GM21423 (cell line): ENCODE data around the gene ESR1.
"Not testable (repeated sequence)": the region's sequence is repeated elsewhere in the genome, so short reads cannot be mapped to it uniquely, and the experiment has no call there.

Experiments
- ATAC-seq: cut with Tn5 transposase; IDR thresholded peaks from one replicate; pipeline ENCODE4 v1.9.1; 2021; ENCODE audit warnings: mild to moderate bottlenecking, moderate library complexity; ENCODE audit not compliant: unreplicated experiment

The ESR1 gene

DNA sequence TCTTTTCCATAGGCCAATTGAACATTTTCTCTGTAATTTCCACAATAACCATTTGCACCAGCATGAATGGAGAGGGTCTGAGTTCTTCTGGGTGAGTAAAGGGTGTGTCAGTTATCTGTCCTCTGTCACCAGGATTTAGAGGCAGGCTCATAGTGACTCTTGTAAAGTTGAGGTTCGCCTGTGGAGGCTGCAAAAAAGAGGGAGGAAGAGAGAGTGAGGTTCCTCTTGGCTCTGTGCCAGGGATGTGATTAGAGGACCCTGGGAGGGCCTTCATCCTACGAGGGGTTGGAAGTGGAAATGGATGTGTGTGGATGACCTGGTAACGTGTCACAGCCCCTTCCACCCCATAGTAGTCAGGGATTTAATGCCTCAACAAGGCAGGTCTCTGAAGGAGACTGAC is 242.0 kb downstream of the ESR1 start:
- no peak for ATAC-seq

DNA sequence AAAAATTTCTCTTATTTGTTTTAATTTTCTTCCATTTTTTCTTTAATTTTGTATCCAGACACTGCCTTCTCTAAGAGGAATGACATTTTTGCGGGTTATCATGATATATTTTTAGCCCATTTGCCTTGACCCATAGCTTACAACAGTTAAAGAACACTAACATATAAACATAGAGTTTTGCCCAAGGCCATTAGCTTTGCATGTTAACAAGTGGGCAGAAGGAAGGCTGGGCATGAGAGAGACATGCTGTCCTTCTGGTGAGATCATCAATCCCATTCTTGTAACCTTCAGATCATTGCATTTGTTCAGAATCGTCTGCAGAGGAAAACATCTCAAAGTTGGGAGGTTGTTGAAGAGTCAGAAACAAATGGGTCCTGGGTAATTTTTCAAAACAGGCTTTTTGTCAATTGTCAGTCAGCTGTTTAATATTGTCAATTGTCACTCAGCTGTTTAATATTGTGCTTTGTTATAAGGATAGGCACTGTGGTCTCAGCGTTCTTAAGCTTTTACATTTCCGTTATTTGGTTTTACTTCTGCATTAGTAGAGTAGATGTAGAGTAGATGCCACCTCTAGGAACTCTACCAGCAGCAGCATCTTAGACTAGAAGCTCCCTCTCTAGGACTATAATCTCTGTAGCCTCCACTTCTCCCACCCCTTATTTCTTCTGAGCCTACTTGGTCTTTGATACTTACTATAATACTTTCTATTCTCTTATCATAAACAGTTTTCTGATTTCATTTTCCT is 243.1 kb downstream of the ESR1 start:
- no peak for ATAC-seq

DNA sequence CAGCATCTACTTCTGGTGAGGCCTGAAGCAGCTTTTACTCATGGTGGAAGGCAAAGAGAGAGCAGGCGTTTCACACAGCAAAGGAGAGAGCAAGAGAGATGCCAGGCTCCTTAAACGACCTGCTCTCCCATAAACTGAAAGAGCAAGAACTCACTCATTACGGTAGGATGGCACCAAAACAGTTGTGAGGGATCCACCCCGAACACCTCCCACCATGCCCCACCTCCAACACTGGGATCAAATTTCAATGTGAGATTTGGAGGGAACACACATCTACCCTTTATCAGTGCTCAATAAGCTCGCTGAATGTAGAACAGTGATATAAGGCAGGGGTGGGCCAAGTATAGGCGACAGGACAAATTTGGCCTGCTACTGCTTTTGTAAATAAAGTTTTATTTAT is 244.6 kb downstream of the ESR1 start:
- no peak for ATAC-seq

DNA sequence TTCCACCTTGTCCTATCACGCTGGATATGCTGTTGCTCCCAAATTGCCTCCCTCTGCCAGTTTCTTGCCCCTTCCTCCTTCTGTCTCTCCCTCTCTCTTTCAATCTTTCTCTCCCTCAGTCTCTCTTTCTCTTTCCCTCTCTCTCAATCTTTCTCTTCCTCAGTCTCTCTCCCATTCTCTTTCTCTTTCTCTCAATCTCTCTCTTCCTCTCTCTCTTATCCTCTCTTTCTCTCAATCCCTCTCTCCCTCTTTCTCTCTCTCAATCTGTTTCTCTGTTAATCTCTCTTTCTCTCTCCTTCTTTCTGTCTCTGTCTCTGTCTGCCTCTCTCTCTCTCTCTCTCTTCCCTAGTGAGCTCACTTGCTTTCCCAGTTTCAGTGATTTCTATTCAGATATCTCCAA is 245.8 kb downstream of the ESR1 start:
- ATAC-seq: no peak

DNA sequence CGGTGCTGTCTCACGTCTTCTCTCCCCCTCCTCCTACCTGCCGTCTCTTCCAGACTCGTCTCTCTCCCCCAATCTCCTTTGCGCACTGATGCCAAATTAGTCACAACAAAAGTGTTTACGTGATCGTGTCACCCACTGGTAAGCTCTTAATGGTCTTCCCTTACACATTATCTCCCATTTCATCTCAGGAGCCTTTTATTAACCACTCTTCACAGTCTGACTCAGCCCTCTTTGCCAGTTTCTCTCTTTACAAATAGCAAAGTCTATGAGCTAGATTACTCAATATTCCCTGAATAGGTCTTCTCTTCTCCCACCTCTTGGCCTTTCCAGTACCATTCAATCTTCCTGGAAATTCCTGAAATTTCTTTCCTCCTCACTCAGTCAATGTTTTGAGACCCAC is 247.0 kb downstream of the ESR1 start:
- ATAC-seq: no peak

DNA sequence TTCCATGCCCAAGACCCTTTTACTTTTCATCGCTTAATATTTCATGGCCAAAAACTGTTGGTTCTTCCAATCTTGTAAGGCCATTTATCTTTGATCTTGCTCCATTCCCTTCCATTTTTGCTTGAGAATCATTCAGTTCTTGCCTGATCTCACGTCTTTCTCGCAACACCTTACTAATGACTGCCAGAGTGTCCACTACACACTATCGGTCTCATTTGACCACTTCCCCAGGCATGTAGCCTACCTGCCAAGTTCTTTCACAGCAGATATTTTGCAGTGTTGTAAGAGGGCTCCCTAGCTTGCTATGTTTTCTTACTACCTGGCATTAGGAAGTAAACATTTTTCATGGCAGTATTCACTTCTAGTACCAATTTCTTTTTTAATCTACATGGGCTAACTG is 248.0 kb downstream of the ESR1 start:
- no peak for ATAC-seq

DNA sequence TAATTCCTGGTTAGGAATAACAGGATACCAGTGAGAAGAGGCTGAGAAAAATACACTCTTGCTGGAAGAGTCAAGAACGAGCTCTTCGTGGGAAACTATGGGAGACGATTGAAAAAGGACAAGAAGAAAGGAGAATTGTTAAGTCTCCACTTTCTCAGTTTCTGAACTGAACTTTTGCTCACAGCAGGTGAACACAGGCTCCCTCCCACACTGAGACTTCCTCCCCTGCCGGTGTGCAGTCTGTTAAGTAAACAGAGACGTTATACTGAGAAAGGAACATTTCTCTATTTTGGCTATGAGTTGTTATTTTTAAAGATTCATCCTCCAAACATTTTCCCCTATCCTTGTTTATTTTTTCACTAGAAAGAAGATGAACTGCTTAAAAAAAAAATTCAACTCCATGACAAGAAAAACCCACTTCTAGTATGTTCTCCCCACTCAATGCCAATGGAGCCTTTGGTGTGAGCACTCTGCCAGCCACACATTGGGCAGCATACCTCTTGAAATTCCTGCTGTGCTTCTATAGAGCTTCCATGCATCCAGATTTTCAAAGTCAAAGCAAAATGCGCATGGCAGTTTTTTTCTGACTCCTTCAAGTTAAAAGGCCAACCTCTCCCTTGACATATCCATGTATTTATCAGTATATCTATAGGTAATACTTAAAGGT is 250.5 kb downstream of the ESR1 start:
- no peak for ATAC-seq

DNA sequence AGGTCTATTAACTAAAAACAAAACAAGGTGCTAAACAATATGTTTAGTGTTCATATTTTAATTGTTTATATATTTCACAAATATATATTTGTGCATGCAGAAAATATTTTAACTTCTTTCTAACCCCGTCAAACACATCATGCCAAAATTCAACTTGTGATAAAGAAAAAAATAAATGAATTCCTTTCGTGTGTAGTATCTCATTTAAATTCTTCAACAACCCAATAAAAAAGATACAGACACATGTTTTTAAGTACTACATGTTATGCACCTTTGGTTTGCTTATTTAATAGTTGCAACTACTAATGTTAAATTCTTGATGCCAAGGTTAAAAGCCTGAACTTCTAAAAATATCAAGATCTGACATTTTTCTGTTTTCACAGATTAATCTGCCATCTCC is 252.4 kb downstream of the ESR1 start:
- ATAC-seq: no peak

DNA sequence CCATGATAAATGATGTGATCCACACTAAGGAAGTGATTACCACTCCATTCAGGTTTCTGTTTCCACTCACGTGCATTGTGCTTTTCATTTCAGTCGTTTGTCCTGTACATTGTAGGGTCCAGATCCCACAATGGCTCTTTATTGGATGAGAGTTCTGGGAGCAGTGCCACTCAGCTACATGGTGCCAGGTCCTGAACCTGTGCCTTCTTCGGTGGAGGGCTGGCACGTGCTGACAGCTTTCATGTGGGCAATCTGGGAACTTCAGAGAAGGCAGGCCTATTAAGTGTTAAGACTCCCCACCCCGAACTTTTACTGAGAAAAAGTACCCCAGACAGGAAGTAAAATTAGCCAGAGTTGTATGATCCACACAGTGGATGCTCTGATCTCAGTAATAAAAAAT is 255.0 kb downstream of the ESR1 start:
- ATAC-seq: no peak

DNA sequence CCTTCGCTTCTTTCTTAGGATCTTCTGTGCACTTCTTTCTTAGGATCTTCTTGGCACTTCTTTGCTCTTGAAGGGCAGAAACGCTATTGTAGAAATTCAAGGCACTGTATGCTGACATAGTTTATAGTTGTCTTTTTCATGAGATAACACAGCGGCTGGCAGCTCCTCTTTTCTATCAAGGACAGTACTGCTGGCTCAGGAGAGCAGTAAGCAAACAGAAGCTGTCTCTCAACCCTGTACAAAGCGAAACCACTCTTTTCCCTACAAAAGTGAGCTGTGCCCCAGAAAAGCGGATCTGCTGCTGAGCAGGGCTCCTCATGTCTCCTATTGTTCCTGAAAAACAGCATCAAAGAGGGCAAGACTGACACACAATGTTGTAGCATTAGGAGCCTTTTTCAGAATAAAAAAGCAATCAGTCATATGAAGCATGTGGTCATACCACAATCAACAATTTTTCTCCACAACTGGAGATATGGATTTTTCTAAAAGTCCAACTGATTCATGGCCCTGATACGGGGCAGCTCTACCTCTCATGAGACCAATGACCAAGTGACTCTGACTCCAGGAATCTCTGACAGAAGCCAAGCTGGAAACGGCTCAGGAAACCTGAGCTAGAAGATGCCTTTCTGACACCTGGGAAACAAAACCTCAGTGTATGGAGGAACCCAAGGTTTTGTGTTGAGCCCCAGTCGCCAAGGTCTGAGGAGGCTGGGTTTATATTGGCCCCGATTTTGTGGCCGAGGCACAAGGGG is 255.9 kb downstream of the ESR1 start:
- ATAC-seq: no peak

DNA sequence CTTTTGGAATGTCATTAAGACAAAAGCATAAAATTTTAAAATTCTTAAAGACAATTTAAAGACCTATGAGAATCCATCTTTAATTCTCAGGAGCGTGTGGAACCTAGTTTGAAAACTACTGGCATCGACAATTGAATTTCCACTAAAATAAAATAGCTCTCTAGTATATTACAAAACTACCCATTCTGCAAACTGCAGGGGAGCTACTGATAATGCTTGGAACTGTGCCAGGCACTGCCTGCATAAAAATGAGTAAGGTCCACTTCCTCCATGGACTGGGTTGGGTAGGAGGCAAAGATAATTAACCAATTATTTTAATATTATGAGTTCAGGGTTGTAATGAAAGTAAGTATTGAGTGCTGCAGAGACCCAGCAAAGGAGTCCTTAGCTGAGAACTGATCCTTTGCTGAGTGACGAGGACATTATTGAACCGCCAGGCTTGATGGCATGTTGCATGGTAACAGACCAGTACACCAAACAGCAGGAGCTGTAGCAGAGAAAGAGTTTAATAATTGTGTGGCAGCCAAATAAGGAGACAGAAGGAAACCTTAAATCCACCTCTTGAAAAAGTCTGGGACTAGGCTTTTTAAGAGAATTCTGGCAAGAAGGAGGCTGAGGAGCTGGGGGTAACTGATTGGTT is 261.3 kb downstream of the ESR1 start:
- no peak for ATAC-seq

DNA sequence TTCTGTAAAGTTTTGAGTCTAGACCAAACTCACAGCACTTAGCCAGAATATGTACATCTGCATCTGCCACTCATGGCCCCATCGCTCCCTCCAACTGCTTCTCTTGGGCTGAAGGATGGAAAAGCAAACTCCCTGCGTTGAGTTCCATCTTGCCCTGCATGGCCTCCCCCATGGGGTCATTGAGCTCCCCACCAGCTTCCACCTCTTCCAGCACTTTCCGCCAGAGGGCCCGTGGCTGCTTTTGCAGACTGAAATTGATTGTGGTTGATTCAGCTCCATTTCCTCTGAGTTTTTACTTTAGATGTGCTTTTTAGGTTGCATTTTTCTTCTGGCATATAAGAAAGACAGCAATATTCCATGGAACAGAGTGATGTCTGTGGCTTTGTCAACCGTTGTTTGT is 263.1 kb downstream of the ESR1 start:
- ATAC-seq: no peak

DNA sequence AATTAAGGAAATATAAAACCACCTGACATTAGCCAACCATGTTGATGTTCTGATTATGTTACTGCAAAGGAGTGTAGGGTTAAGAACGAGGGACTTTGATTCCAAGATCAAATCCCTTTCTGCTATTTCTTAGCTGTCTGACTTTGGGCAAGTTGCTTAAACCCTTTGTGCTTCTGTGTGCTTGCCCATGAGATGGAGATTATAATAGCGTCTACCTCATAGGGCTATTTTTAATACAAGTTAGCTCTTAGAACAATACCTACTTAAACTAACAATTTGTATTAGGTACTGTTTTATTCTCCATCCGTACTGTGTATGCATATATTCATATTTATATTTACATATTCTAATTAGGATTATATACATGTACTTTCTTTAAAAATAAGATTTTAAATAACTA is 263.8 kb downstream of the ESR1 start:
- no peak for ATAC-seq

DNA sequence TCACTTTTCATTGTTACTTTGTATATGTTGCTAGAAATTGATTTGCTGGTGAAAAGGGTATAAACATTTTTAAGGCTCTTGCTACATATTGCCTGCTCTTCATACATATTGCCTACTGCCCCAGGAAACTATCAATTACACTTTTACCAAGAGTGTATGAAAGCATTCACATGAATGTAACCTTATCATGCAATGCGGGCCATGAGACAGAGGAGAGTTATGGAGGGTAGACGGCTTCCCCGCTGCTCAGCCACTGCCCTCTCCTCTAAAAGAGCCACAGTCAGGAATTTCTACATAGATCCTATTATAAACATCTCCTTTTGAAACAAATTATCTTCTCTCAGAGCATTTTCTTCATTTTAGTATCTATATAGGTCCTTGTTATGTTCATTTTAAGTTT is 264.4 kb downstream of the ESR1 start:
- ATAC-seq: no peak

DNA sequence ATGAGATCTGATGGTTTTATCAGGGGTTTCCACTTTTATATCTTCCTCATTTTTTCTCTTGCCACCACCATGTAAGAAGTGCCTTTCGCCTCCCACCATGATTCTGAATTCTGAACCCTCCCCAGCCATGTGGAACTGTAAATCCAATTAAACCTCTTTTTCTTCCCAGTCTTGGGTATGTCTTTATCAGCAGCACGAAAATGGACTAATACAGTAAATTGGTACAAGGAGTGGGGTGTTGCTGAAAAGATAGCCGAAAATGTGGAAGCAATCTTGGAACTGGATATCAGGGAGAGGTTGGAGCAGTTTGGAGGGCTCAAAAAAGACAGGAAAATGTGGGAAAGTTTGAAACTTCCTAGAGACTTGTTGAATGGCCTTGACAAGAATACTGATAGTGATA is 268.8 kb downstream of the ESR1 start:
- not testable (repeated sequence) for ATAC-seq

DNA sequence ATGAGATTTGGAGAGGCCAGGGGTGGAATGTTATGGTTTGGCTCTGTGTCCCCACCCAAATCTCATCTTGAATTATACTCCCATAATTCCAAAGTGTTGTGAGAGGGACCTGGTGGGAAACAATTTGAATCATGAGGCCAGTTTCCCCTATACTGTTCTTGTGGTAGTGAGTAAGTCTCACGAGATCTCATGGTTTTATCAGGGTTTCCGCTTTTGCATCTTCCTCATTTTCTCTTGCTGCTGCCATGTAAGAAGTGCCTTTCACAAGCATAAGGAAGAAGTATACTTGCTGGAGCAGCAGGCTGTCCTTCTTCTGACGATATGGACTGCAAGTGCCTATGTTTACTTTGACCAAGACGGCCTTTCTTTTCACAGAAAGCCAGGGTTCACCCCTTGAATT is 270.5 kb downstream of the ESR1 start:
- no peak for ATAC-seq

DNA sequence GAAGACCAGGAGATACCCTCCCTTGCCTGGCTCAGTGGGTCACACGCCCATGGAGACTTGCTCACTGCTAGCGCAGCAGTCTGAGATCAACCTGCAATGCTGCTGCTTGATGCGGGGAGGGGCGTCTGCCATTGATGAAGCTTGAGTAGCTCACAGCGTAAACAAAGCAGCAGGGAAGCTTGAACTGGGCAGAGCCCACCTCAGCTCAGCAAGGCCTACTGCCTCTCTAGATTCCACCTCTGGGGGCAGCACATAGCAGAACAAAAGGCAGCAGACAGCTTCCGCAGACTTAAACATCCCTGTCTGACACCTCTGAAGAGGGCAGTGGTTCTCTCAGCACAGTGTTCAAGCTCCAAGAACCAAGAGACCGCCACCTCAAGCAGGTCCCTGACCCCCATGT is 271.3 kb downstream of the ESR1 start:
- ATAC-seq: no peak

DNA sequence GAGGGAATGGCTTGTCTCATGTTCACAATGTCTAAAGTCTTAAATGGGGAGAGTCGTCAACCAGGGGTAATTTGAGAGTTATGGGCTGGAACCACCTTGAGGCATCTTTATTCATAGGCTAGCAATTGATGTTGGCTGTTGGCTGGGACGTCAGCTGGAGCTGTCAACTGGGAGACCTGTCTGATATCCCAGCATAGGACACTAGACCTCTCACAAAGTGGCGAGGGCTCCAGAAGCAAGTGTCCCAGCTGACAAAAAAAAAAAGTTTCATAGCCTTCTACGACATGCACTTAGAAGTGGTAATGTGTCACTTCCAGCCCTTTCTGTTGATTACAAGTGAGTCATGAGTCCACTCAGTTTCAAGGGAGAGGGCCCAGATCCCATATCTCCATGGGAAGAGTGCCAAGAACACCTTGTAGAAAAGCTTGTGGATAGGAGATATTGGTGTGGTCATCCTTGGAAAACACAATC is 278.0 kb downstream of the ESR1 start:
- ATAC-seq: no peak

DNA sequence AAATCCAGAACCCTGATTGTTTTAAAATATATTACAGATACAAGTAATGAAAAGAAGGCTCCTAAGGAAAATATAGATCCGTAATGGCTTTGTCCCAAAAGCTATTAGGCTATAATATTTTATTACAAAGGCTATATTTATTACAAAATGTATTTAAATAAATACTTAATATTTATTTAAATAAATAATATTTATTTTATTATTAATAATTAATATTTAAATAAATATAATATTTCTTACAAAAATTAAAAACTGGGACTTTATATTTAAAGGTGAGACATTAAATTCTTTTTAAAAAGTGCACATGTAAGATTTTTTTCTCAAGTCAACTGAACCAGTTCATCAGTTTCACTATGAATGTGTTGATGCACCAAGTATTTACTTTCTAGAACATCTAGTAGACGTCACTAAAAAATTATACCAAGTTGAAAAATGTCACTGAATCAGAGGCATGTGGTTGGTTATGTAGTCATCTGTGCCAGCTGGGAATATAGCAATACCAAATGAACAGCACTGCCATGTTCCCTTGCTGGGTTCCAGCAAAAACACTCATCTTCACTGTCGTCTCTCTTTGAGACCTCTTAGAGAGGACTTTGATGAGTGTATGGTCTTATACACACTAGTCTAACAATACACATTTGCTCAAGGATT is 278.9 kb downstream of the ESR1 start:
- no peak for ATAC-seq

DNA sequence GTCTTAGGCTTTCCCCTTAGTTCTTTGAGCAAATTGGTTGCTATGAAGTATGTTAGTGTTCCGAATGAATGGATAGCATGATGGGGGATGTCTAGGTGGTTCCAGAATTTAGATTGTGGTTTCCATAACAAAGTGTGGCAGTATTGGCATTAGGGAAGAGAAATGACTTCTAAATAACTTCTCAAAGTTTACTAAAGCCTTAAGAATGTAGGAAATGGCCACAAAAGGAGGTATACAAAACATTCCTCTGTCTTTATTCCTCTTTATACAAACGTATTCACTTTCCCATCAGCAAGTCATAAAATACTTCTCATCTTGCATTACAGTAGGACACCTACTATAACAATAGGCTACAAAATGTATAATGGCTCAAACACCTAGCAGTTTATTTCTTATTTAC is 279.6 kb downstream of the ESR1 start:
- no peak for ATAC-seq

DNA sequence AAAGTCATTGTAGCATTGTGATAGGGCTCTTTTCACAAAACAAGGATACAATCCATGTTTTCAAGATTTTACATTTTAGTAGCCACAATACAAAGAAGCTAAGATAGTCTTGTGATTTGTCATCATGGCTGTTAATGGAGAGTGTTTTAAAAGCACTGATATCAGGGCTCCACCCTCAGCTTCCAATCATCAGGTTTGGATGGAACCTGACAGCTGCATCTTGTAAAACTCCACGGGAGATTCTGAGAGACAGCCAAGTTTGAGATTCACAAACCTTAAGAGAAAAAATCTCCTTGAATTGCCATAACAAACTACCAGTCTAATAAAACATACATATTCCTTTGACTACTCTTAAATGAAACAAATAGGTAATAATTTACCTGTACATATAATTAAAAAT is 280.2 kb downstream of the ESR1 start:
- no peak for ATAC-seq
